K562 (cell line): ENCODE data around the gene AGPAT3. TPM values are rescaled to one million over a fixed set of nuclear protein-coding genes. Genes with fewer than 3 reads are reported as not detected.

ENCODE experiments used
- BACH1 ChIP-seq: fragments of 200-800 bp; sonication (Bioruptor generic); IDR thresholded peaks from 2 replicates; pipeline ENCODE4 v1.6.1; 2016; ENCODE audit warnings: missing genetic modification characterization, missing compliant biosample characterization
- BHLHE40 ChIP-seq: IDR thresholded peaks from 2 replicates; pipeline ENCODE4 v1.6.1; 2011; ENCODE audit warnings: low read length, improper control_type of control experiment
- CCAR2 ChIP-seq: fragments of 200-400 bp; formaldehyde crosslinking; IDR thresholded peaks from 2 replicates; pipeline ENCODE4 v1.6.1; 2017; ENCODE audit warnings: mild to moderate bottlenecking, low read depth, low read length
- CEBPB ChIP-seq: fragments of 450-650 bp; IDR thresholded peaks from 2 replicates; pipeline ENCODE4 v1.6.1; 2016; ENCODE audit warnings: missing genetic modification characterization, missing compliant biosample characterization
- DNMT1 ChIP-seq: fragments of 450-650 bp; IDR thresholded peaks from 2 replicates; pipeline ENCODE4 v1.6.1; 2016; ENCODE audit warnings: antibody characterized with exemption, mild to moderate bottlenecking
- FOXM1 ChIP-seq, 2 experiments: fragments of 450-650 bp in 1 of 2; sonication (generic) in 1 of 2; formaldehyde crosslinking in 1 of 2; IDR thresholded peaks; 2 replicates each; pipeline versions ENCODE4 v1.6.1 to v1.9.0; 2017 to 2022; ENCODE audit warnings: low read depth in 2 of 2, mild to moderate bottlenecking in 2 of 2, missing genetic modification reagents in 1 of 2, moderate library complexity in 1 of 2
- GABPA ChIP-seq: fragments of 200-800 bp; sonication (Bioruptor generic); conservative IDR thresholded peaks from 2 replicates; pipeline ENCODE4 v1.6.1; 2016; ENCODE audit warnings: low read depth, missing genetic modification characterization, missing compliant biosample characterization
- HNRNPLL ChIP-seq: fragments of 200-400 bp; formaldehyde crosslinking; IDR thresholded peaks from 2 replicates; pipeline ENCODE4 v1.6.1; 2017; ENCODE audit warnings: low read length, low read depth, mild to moderate bottlenecking; ENCODE audit not compliant: poor library complexity, severe bottlenecking
- KAT7 ChIP-seq: sonication (generic); formaldehyde crosslinking; IDR thresholded peaks from 2 replicates; pipeline ENCODE4 v1.8.0; 2022; ENCODE audit warnings: missing genetic modification reagents, mild to moderate bottlenecking, borderline replicate concordance
- KDM2B ChIP-seq: fragments of 250-450 bp; sonication (Bioruptor Pico); IDR thresholded peaks from 2 replicates; pipeline ENCODE4 v1.8.0; 2021; ENCODE audit warnings: mild to moderate bottlenecking, moderate library complexity
- POLR2AphosphoS2 ChIP-seq: IDR thresholded peaks from 2 replicates; pipeline ENCODE4 v1.6.1; 2012; ENCODE audit warnings: low read length, improper control_type of control experiment
- PTRF ChIP-seq: fragments of 450-650 bp; IDR thresholded peaks from 2 replicates; pipeline ENCODE4 v1.6.1; 2016; ENCODE audit warnings: mild to moderate bottlenecking, missing genetic modification characterization, missing compliant biosample characterization
- RBM22 ChIP-seq: fragments of 200-400 bp; formaldehyde crosslinking; IDR thresholded peaks from 2 replicates; pipeline ENCODE4 v1.6.1; 2018; ENCODE audit warnings: low read length, low read depth; ENCODE audit not compliant: poor library complexity, severe bottlenecking
- SAP30 ChIP-seq: fragments of 200-600 bp; sonication (generic); IDR thresholded peaks from 2 replicates; pipeline ENCODE4 v1.6.1; 2012; ENCODE audit warnings: borderline replicate concordance, low read depth, mild to moderate bottlenecking, moderate library complexity, low read length, control low read depth, inconsistent platforms; ENCODE audit not compliant: insufficient read depth, poor library complexity, severe bottlenecking
- SNIP1 ChIP-seq: fragments of 450-650 bp; IDR thresholded peaks from 2 replicates; pipeline ENCODE4 v1.7.1; 2017; ENCODE audit warnings: low read depth, mild to moderate bottlenecking
- STAT5A ChIP-seq: IDR thresholded peaks from 2 replicates; pipeline ENCODE4 v1.6.1; 2012; ENCODE audit warnings: low read length, inconsistent platforms, borderline replicate concordance
- TARDBP ChIP-seq: fragments of 450-650 bp; IDR thresholded peaks from 2 replicates; pipeline ENCODE4 v1.6.1; 2016
- TOE1 ChIP-seq, 2 experiments: fragments of 450-650 bp in 1 of 2; sonication (generic) in 1 of 2; formaldehyde crosslinking in 1 of 2; IDR thresholded peaks; 2 replicates each; pipeline versions ENCODE4 v1.7.1 to v1.8.0; 2016 to 2022; ENCODE audit warnings: borderline replicate concordance in 2 of 2, mild to moderate bottlenecking in 2 of 2, antibody characterized with exemption in 1 of 2, inconsistent platforms in 1 of 2, low read depth in 1 of 2, missing genetic modification reagents in 1 of 2, moderate library complexity in 1 of 2
- TRIM24 ChIP-seq, 2 experiments: fragments of 450-650 bp; IDR thresholded peaks; 2 replicates each; pipeline ENCODE4 v1.6.1; 2016
- YBX1 ChIP-seq: fragments of 450-650 bp; IDR thresholded peaks from 2 replicates; pipeline ENCODE4 v1.7.1; 2016; ENCODE audit warnings: mild to moderate bottlenecking
- ZNF408 ChIP-seq: fragments of 250-450 bp; sonication (Bioruptor Pico); IDR thresholded peaks from 2 replicates; pipeline ENCODE4 v1.4.0; 2020; ENCODE audit warnings: low read depth, mild to moderate bottlenecking, moderate library complexity
- ZNF436 ChIP-seq: fragments of 250-450, 450-650 bp; sonication (Bioruptor Pico); formaldehyde crosslinking; IDR thresholded peaks from 2 replicates; pipeline ENCODE4 v1.7.0; 2020; ENCODE audit warnings: mild to moderate bottlenecking
- ZNF668 ChIP-seq: fragments of 250-450 bp; sonication (Bioruptor Pico); IDR thresholded peaks from 2 replicates; pipeline ENCODE4 v1.8.0; 2022; ENCODE audit warnings: mild to moderate bottlenecking, inconsistent platforms
- ZNF780A ChIP-seq: fragments of 250-450 bp; sonication (Bioruptor Pico); IDR thresholded peaks from 2 replicates; pipeline ENCODE4 v1.5.0; 2021; ENCODE audit warnings: mild to moderate bottlenecking
- polyA plus RNA-seq, 8 experiments: library from polyadenylated mRNA; depleted of rRNA in 4 of 8; stranded (reverse) in 5 of 8; unstranded in 3 of 8; fragments of >200 nt; fragmentation: Nextera tagmentation in 2 of 8; fragmentation: Illumina TruSeq in 1 of 8; extraction: Ambion mirVana in 2 of 8; extraction: Trizol in 1 of 8; gene quantifications; 2 replicates each; pipeline versions ENCODE4 v1.2.1 to v1.2.3, GENCODE V29; 2011 to 2014; ENCODE audit warnings: inconsistent platforms in 1 of 8, missing spikeins in 1 of 8
- total RNA-seq, 7 experiments: library from RNA; depleted of rRNA in 6 of 7; stranded (reverse); fragments of >200 nt in 6 of 7; fragmentation: Illumina TruSeq in 2 of 7; extraction: Trizol in 2 of 7; gene quantifications; 2 replicates each; pipeline versions ENCODE4 v1.2.1 to v1.2.3, GENCODE V29; 2011 to 2021; ENCODE audit warnings: low replicate concordance in 1 of 7
- TF ChIP-seq, protein P1 (sequence below): fragments of 450-650 bp; formaldehyde crosslinking; IDR thresholded peaks from 2 replicates; pipeline ENCODE4 v1.4.0; 2020; ENCODE audit warnings: mild to moderate bottlenecking, moderate library complexity
- TF ChIP-seq, protein P2 (sequence below): fragments of 450-650 bp; formaldehyde crosslinking; IDR thresholded peaks from 2 replicates; pipeline ENCODE4 v1.4.0; 2022; ENCODE audit warnings: missing genetic modification characterization

The AGPAT3 gene
- total and polyA plus RNA-seq, 9 of the 15 experiments (the other 6 are each of a cell fraction or from before 2014, with no cell fraction given), result 1.5 to 88.4 (median 35.7) TPM

DNA sequence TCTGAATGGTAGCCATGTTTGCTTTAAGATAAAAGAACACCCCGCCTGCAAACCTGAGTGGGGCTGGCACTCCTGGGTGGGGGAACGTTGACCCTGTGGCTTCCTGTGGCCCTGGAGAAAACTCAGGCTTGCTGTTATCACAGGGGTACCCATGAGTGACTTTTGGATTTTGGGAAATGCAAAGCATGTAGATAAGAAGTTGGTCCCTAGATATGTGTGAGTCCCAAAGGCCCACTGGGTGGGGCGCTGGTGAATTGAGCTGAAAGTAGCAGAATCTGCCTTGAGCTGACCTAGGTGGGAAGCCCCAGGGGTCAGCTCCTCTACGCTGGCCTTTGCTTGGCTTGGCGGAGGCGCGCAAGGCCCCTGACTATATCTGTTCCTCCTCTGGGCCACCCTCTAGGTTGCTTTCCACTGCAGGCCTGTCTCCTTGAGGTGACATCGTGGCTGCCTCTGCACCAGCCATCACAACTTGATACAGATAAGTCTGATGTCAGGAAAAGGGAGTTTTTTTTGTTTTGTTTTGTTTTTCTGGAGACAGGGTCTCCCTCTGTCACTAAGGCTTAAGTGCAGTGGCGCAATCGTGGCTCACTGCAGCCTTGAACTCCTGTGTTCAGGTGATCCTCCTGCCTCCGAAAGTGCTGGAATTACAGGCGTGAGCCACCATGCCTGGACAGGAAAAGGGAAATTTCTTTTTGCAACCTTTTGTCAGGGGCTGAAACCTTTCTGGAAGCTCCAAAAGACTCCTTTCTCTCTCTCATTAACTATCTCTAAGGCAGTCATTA, 72.2 kb downstream of the AGPAT3 start (continued):
- TF ChIP-seq HNRNPLL (no peak), ZNF408 (CRISPR knock-in tag) (no peak), FOXM1 (IDR thresholded peaks at IDR 0.05; ENCODE audit: low read depth) (0 out of 2 replicates have a peak, but pooled peaks have one; percentile 18), FOXM1 (CRISPR knock-in tag; IDR thresholded peaks at IDR 0.05; ENCODE audit: low read depth) (no peak), DNMT1 (no peak), YBX1 (no peak), SAP30 (no peak), TRIM24 (IDR thresholded peaks at IDR 0.05) (peak in 1 of 2 experiments; percentile 30; a peak in 1 of 4 replicates), TOE1 (IDR thresholded peaks at IDR 0.05; ENCODE audit: borderline replicate concordance) (no peak), TOE1 (CRISPR knock-in tag; IDR thresholded peaks at IDR 0.05; ENCODE audit: borderline replicate concordance, low read depth) (no peak), CEBPB (tag) (peak; percentile 44; the same call in 1 of the 2 replicates), TARDBP (no peak), SNIP1 (no peak), PTRF (no peak), STAT5A (no peak), ZNF436 (CRISPR knock-in tag) (no peak), KDM2B (CRISPR knock-in tag) (no peak), POLR2AphosphoS2 (no peak), RBM22 (no peak), BHLHE40 (no peak), BACH1 (tag) (no peak), ZNF780A (CRISPR knock-in tag) (no peak), ZNF668 (CRISPR knock-in tag) (no peak), CCAR2 (no peak), GABPA (tag) (no peak), KAT7 (CRISPR knock-in tag) (no peak)
- TF ChIP-seq, protein P1, sequence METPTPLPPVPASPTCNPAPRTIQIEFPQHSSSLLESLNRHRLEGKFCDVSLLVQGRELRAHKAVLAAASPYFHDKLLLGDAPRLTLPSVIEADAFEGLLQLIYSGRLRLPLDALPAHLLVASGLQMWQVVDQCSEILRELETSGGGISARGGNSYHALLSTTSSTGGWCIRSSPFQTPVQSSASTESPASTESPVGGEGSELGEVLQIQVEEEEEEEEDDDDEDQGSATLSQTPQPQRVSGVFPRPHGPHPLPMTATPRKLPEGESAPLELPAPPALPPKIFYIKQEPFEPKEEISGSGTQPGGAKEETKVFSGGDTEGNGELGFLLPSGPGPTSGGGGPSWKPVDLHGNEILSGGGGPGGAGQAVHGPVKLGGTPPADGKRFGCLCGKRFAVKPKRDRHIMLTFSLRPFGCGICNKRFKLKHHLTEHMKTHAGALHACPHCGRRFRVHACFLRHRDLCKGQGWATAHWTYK (CRISPR knock-in tag), result no peak
- TF ChIP-seq, protein P2, sequence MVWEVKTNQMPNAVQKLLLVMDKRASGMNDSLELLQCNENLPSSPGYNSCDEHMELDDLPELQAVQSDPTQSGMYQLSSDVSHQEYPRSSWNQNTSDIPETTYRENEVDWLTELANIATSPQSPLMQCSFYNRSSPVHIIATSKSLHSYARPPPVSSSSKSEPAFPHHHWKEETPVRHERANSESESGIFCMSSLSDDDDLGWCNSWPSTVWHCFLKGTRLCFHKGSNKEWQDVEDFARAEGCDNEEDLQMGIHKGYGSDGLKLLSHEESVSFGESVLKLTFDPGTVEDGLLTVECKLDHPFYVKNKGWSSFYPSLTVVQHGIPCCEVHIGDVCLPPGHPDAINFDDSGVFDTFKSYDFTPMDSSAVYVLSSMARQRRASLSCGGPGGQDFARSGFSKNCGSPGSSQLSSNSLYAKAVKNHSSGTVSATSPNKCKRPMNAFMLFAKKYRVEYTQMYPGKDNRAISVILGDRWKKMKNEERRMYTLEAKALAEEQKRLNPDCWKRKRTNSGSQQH (CRISPR knock-in tag), result no peak
